ENCODE measurements around the gene MKNK1.
A peak's percentile ranks its signal among the peaks of the same experiment; 100 is the strongest.

MKNK1 gene

DNA sequence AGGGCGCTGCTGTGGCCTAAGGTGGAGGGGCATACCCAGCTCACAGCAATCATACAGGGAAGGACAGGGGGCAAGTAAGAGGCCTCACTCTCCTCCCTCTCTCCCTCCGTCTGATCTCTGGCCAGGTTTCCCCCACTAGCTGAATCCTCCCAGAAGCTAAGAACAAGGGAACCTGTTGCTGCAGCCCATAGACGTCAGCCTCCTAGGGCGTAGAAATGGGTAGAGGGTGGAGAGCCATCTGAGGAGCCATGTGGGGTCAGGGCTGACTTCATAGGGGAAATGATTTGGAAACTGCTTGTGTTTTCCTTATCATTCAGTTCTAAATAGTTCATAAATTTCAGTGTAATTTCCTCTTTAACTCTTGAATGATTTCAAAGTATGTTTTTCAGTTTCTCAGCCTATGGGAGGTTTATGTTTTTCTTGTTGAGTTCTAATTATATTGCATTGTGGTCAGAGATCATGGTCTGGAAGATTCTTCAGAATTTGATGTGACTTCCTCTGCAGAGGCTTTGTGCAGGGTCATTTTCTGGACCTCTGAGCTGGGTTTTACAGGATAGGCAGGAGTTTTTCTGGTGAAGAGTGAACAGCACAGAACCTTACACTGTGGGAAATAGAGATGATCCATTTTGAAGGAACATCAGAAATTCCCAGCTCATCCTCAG, 14.8 kb upstream of the MKNK1 start:
- no peaks in the 10 kb centered on the region for H3K9me3 ChIP-seq (ENCODE audit: control insufficient read depth in 1 of 2, low read length in 2 of 2)
- H3K4me3 ChIP-seq (ENCODE audit: low read depth in 1 of 2, low read length in 2 of 2) = no peak overlapping the region
- H3K27me3 ChIP-seq (ENCODE audit: low read depth, low read length) = no peaks in the 10 kb centered on the region
- H3K36me3 ChIP-seq (ENCODE audit: control insufficient read depth in 1 of 2, insufficient read depth in 2 of 2, low read length in 2 of 2) = no peaks in the 10 kb centered on the region
- peaks cover 17 to 25% of the 10 kb centered on the region in 2 donors for H3K4me1 ChIP-seq (ENCODE audit: control insufficient read depth in 1 of 2, insufficient read depth in 2 of 2, low read length in 2 of 2)
- H3K27ac ChIP-seq (ENCODE audit: low read length) = no peak overlapping the region

DNA sequence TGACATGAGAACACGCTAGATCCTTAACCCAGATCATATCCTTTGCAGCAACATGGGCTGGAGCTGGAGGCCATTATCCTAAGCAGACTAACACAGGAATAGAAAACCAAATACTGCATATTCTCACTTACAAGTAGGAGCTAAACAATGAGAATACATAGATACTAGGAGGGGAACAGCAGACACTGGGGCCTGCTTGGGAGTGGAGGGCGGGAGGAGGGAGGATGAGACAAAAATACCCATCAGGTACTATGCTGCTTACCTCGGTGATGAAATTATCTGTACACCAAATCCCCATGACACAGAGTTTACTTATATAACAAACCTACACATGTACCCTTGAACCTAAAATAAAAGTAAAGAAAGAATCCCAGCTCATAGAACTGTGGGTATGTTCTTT, 13.8 kb upstream of the MKNK1 start:
- no peak overlapping the region for H3K4me3 ChIP-seq (ENCODE audit: low read depth in 1 of 2, low read length in 2 of 2)
- H3K36me3 ChIP-seq (ENCODE audit: control insufficient read depth in 1 of 2, insufficient read depth in 2 of 2, low read length in 2 of 2) = no peaks in the 10 kb centered on the region
- H3K27me3 ChIP-seq (ENCODE audit: low read depth, low read length) = no peaks in the 10 kb centered on the region
- H3K27ac ChIP-seq (ENCODE audit: low read length) = no peak overlapping the region
- peaks cover 23 to 36% of the 10 kb centered on the region in 2 donors for H3K4me1 ChIP-seq (ENCODE audit: control insufficient read depth in 1 of 2, insufficient read depth in 2 of 2, low read length in 2 of 2)
- no peaks in the 10 kb centered on the region for H3K9me3 ChIP-seq (ENCODE audit: control insufficient read depth in 1 of 2, low read length in 2 of 2)

GRCh38 chr1:46617108-46617800, 13.2 kb upstream of the MKNK1 start:
- peak overlapping the region; percentile 82 for H3K27ac ChIP-seq (ENCODE audit: low read length)
- H3K9me3 ChIP-seq (ENCODE audit: control insufficient read depth in 1 of 2, low read length in 2 of 2) = no peaks in the 10 kb centered on the region
- peaks cover 23 to 41% of the 10 kb centered on the region in 2 donors for H3K4me1 ChIP-seq (ENCODE audit: control insufficient read depth in 1 of 2, insufficient read depth in 2 of 2, low read length in 2 of 2)
- no peaks in the 10 kb centered on the region for H3K36me3 ChIP-seq (ENCODE audit: control insufficient read depth in 1 of 2, insufficient read depth in 2 of 2, low read length in 2 of 2)
- no peaks in the 10 kb centered on the region for H3K27me3 ChIP-seq (ENCODE audit: low read depth, low read length)
- peak overlapping the region; percentile 81 to 90 for H3K4me3 ChIP-seq (ENCODE audit: low read depth in 1 of 2, low read length in 2 of 2)

DNA sequence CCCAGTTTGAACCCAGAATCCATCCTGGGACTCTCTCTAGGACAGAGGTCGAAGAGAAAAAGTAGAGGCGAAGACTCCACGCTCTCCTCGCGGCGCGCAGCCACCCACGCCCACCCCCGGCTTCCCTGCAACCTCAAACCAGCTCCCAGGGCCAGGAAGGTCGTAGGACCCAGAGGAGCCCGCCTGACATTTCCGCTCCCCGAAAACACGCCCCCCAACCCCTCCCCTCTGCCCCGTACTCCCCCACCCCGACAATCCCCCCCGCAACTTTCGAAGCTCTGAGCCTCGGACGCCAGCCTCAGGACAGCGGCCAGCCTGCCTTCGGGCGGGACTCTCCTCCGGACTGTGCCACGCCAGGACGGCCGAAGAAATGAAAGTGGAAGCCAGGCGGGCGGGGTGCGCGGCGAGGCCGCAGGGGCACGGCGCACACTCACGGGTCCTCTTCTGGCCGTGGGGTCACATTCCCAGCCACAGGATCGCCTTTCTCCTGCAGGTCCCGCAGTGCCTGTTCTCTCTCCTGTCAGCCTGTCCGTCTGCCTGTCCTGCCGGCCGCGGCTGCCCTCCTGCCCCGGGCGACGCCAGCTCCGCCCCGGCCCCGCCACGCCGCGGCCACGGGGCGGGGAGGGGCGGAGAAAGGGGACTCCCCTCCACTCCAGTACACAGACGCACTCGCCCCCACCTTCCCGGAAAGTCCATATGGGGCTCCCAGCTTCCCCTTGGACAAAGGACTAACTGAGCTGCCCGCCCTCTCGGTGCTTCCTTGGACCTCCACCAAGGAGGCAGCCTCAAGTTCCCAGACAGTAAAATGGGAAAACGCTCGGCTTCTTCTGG, 12.4 kb upstream of the MKNK1 start, which contains the start of gene MOB3C:
MOB3C (minus strand) TSS at position 535 of the 831 bp plus-strand sequence. CDS start 3,490 bp downstream, outside the sequence.
- Histone ChIP-seq H3K4me1 (ENCODE audit: control insufficient read depth in 1 of 2, insufficient read depth in 2 of 2, low read length in 2 of 2) (peaks cover 23 to 49% of the 10 kb centered on the region in 2 donors), H3K4me3 (ENCODE audit: low read depth in 1 of 2, low read length in 2 of 2) (peak within 1 kb of the TSS; percentile 81 to 90), H3K9me3 (ENCODE audit: control insufficient read depth in 1 of 2, low read length in 2 of 2) (no peaks in the 10 kb centered on the region), H3K27me3 (ENCODE audit: low read depth, low read length) (no peaks in the 10 kb centered on the region), H3K36me3 (ENCODE audit: control insufficient read depth in 1 of 2, insufficient read depth in 2 of 2, low read length in 2 of 2) (peaks cover 0 to 4% of the 10 kb centered on the region in 2 donors), H3K27ac (ENCODE audit: low read length) (peak within 1 kb of the TSS; percentile 82)

GRCh38 chr1:46615735-46616134, 11.7 kb upstream of the MKNK1 start:
- Histone ChIP-seq H3K9me3 (ENCODE audit: control insufficient read depth in 1 of 2, low read length in 2 of 2) (no peaks in the 10 kb centered on the region), H3K36me3 (ENCODE audit: control insufficient read depth in 1 of 2, insufficient read depth in 2 of 2, low read length in 2 of 2) (peaks cover 0 to 5% of the 10 kb centered on the region in 2 donors), H3K4me1 (ENCODE audit: control insufficient read depth in 1 of 2, insufficient read depth in 2 of 2, low read length in 2 of 2) (peaks cover 23 to 53% of the 10 kb centered on the region in 2 donors), H3K27ac (ENCODE audit: low read length) (peak overlapping the region; percentile 82), H3K27me3 (ENCODE audit: low read depth, low read length) (no peaks in the 10 kb centered on the region), H3K4me3 (ENCODE audit: low read depth in 1 of 2, low read length in 2 of 2) (peak overlapping the region; percentile 81 to 90)

- H3K36me3 ChIP-seq (ENCODE audit: control insufficient read depth in 1 of 2, insufficient read depth in 2 of 2, low read length in 2 of 2) = peaks cover under 1 to 5% of the 10 kb centered on the region in 2 donors
- H3K9me3 ChIP-seq (ENCODE audit: control insufficient read depth in 1 of 2, low read length in 2 of 2) = no peaks in the 10 kb centered on the region
- H3K4me1 ChIP-seq (ENCODE audit: control insufficient read depth in 1 of 2, insufficient read depth in 2 of 2, low read length in 2 of 2) = peaks cover 23 to 53% of the 10 kb centered on the region in 2 donors
- peak overlapping the region; percentile 82 for H3K27ac ChIP-seq (ENCODE audit: low read length)
- no peaks in the 10 kb centered on the region for H3K27me3 ChIP-seq (ENCODE audit: low read depth, low read length)
- H3K4me3 ChIP-seq (ENCODE audit: low read depth in 1 of 2, low read length in 2 of 2) = peak overlapping the region; percentile 81 to 90
Measured at GRCh38 chr1:46615088-46615487, 11.0 kb upstream of the MKNK1 start.

GRCh38 chr1:46614604-46614984, 10.5 kb upstream of the MKNK1 start:
- H3K4me3 ChIP-seq (ENCODE audit: low read depth in 1 of 2, low read length in 2 of 2) = peak overlapping the region in 1 of 2 donors; percentile 81
- H3K27me3 ChIP-seq (ENCODE audit: low read depth, low read length) = no peaks in the 10 kb centered on the region
- H3K27ac ChIP-seq (ENCODE audit: low read length) = peak overlapping the region; percentile 42
- H3K9me3 ChIP-seq (ENCODE audit: control insufficient read depth in 1 of 2, low read length in 2 of 2) = no peaks in the 10 kb centered on the region
- H3K4me1 ChIP-seq (ENCODE audit: control insufficient read depth in 1 of 2, insufficient read depth in 2 of 2, low read length in 2 of 2) = peaks cover 23 to 53% of the 10 kb centered on the region in 2 donors
- peaks cover 5 to 10% of the 10 kb centered on the region in 2 donors for H3K36me3 ChIP-seq (ENCODE audit: control insufficient read depth in 1 of 2, insufficient read depth in 2 of 2, low read length in 2 of 2)

GRCh38 chr1:46613661-46614603, 9.9 kb upstream of the MKNK1 start:
- Histone ChIP-seq H3K27me3 (ENCODE audit: low read depth, low read length) (no peaks in the 10 kb centered on the region), H3K27ac (ENCODE audit: low read length) (peak overlapping the region; percentile 42), H3K4me3 (ENCODE audit: low read depth in 1 of 2, low read length in 2 of 2) (peak overlapping the region; percentile 9 to 81), H3K4me1 (ENCODE audit: control insufficient read depth in 1 of 2, insufficient read depth in 2 of 2, low read length in 2 of 2) (peaks cover 23 to 53% of the 10 kb centered on the region in 2 donors), H3K9me3 (ENCODE audit: control insufficient read depth in 1 of 2, low read length in 2 of 2) (no peaks in the 10 kb centered on the region), H3K36me3 (ENCODE audit: control insufficient read depth in 1 of 2, insufficient read depth in 2 of 2, low read length in 2 of 2) (peaks cover 11 to 17% of the 10 kb centered on the region in 2 donors)

DNA sequence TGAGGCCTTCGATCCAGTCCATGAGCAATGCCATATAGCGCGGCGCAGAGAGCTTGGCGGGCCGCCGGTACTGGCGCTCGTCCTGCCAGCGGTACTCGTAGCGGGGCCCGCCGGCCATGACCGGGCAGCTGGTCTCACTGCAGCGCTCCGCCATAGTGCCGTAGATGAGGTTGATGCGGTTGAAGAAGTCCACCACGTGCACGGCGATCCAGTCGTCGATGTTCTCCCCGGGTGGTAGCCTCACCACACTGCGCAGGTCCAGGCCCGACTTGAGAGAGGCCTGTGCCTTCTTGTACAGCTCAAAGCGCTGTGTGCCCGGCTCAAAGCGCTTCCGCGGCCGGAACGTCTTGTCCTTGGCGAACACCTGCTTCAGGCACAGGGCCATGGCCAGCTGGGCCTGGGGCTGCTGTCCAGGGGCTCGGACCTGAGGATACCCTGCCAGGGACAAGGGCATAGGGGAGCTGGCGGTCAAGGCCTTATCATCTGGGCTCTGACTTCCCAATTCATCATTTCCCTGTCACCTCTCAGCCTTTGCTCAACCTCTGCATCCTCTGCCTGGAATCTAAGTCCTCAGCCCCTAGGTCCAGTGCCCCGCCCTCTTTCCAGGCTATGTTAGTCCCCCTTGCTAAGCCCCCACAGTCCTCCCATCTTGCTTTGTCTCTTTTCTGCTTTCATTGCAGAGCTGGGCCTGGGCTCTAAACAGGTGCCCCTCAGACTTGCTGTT, 9.0 kb upstream of the MKNK1 start:
- no peaks in the 10 kb centered on the region for H3K9me3 ChIP-seq (ENCODE audit: control insufficient read depth in 1 of 2, low read length in 2 of 2)
- peaks cover 23 to 53% of the 10 kb centered on the region in 2 donors for H3K4me1 ChIP-seq (ENCODE audit: control insufficient read depth in 1 of 2, insufficient read depth in 2 of 2, low read length in 2 of 2)
- H3K36me3 ChIP-seq (ENCODE audit: control insufficient read depth in 1 of 2, insufficient read depth in 2 of 2, low read length in 2 of 2) = peaks cover 19 to 25% of the 10 kb centered on the region in 2 donors
- peak overlapping the region; percentile 9 to 81 for H3K4me3 ChIP-seq (ENCODE audit: low read depth in 1 of 2, low read length in 2 of 2)
- no peaks in the 10 kb centered on the region for H3K27me3 ChIP-seq (ENCODE audit: low read depth, low read length)
- H3K27ac ChIP-seq (ENCODE audit: low read length) = no peak overlapping the region

DNA sequence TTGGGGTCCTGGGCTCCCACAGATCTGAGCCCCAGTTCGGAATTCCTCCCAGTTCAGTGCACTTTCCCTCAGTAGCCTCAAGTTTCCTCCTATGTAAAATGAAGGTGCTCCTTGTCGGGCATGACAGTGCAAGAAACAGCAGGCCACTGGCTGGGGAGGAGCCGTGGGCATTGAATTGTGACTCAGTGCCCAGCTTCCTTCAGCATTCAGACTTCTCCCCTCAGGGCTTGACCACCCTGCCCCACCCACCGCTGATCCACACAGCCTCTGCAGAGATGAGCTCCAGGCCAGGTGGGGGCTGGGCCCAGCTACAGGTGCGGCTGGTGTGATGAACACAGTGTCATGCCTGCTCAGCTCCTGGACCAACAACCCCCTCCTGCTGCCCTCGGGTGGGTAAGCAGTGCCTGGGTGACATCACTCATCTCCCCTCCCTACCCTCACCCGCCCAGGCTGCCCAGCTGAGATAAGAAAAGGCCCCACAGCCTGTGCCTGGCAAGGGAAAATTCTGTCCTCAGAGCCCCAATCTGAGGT, 7.7 kb upstream of the MKNK1 start:
- Histone ChIP-seq H3K27ac (ENCODE audit: low read length) (no peak overlapping the region), H3K36me3 (ENCODE audit: control insufficient read depth in 1 of 2, insufficient read depth in 2 of 2, low read length in 2 of 2) (peaks cover 21 to 28% of the 10 kb centered on the region in 2 donors), H3K27me3 (ENCODE audit: low read depth, low read length) (no peaks in the 10 kb centered on the region), H3K9me3 (ENCODE audit: control insufficient read depth in 1 of 2, low read length in 2 of 2) (no peaks in the 10 kb centered on the region), H3K4me3 (ENCODE audit: low read depth in 1 of 2, low read length in 2 of 2) (peak overlapping the region in 1 of 2 donors; percentile 8), H3K4me1 (ENCODE audit: control insufficient read depth in 1 of 2, insufficient read depth in 2 of 2, low read length in 2 of 2) (peaks cover 23 to 48% of the 10 kb centered on the region in 2 donors)

Measured in muscle layer of duodenum (tissue), 2 donors.